Dedifferentiated amniotic fluid mesenchymal stem cell (primary cell): Measurements from ENCODE around the gene IKZF4.
"Not testable (repeated sequence)": the region's sequence is repeated elsewhere in the genome, so short reads cannot be mapped to it uniquely, and the experiment has no call there.

ENCODE experiments used
- DNase-seq: peaks from one replicate; pipeline ENCODE4 v3.0.0-alpha.2; 2016; ENCODE audit errors: extremely low spot score

Gene IKZF4

DNA sequence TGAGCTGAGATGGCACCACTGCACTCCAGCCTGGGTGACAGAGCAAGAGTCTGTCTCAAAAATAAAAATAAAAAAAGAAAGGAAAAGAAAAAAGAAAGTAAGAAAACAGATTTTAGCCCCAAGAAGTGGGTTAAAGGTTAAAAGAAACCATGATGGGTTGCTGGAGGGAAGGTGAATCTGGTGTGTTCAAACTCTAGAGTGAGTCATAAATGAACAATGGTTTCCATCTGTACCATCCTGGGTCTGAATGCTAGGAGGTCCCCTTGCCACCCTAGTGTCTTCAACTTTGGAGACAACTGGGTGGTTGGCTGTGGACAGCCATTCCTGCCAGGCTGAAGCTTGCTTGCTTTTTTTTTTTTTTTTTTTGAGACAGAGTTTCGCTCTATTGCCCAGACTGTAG is 19.3 kb downstream of the IKZF4 start:
- DNase-seq: no peak

DNA sequence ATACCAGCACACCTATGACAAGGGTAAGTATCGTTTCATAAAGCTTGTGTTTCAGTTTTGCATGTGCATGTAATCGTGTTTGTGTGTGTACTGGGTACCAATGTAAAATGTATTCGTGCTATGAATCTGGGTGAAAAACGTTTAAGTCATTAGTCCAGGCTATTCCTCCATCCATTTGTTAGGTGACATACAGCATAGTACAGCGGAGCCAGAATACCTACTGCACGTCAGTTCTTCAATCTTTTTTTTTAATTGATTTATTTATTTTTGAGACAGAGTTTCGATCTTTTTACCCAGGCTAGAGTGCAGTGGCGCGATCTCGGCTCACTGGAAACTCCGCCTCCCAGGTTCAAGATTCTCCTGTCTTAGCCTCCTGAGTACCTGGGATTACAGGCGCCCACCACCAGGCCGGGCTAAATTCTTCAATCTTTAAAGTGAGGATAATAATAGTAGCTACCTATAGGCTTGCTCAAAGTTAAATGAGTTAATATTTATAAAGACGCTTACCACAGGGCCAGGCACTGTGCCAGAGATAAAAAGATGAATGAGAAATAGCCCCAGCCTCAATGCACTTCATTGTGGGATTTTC is 20.2 kb downstream of the IKZF4 start:
- DNase-seq: no peak

DNA sequence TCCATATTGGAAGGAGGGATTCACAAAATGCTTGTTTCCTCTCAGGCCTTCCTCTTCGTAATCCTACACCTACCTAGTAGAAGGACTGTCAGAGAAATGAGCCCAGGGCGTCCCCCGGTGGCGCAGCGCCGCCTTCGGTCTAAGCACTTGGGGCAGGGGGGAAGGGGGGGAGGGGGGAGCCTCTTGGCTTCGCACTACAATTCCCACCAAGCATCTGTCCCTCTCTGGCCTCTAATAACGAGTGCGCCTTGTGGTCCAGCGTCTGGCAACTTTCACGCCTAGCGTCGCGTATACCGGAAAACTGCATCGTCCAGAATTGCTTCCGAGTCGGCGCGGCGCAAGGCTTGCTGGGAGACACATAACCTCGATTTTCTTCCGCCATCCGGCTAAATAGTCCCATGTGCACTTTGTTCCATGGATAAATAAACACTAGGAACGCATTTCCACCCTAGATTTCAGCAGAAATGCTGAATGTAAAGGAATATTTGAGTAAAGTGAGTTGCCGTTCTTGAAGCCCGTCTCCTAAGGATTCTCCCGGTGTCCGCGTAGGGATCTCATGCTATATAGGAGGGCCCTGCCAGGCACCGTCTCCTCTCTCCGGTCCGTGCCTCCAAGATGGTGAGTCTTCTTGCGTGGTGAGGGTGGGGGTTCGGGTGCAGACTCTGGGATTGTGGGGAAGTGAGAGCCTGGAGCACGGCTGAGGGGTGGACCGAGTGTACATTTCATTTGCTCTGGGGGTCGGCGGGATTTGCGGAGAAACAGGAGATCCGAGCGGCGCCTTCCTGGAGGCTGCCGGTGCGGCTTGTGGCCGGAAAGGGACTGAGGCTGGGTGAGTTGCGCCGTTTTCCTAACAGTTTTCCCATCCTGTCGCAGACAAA is 20.9 kb downstream of the IKZF4 start, which contains the start of gene RPS26:
TSS of gene RPS26 (plus strand) at position 367 of the 878 bp plus-strand sequence. CDS start at position 616, 249 bp downstream.
- peak; percentile 99 for DNase-seq

DNA sequence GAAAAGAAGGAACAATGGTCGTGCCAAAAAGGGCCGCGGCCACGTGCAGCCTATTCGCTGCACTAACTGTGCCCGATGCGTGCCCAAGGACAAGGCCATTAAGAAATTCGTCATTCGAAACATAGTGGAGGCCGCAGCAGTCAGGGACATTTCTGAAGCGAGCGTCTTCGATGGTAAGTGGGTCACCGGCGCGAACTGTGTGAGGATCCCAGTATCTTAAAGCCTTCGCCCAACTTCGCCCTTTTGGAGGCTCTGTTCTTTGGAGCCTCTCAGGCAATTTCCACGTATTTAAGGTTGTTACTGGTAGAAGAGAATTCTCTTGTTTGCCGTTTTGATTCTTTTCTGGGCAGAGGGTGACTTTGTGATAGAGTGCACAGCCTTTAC is 21.6 kb downstream of the IKZF4 start:
- not testable (repeated sequence) for DNase-seq

DNA sequence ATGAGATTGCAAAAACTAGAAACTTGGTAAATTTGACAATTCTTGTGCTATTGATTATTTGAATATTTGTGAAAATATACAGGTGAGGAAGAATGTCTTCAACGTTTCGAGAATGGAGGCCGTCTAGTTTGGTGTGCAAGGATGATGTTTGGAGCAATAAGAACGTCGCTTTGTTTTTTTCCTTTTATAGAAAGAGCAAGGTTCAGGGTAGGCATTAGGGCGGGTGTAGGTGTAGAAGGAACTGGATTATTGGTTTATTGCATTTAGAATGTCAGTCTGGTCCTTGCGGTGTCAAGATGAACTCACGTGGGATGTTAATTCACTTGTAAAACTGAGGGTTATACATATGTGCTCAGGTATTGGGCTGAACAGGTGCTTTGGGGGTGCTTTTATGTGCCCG is 22.0 kb downstream of the IKZF4 start:
- no peak for DNase-seq

DNA sequence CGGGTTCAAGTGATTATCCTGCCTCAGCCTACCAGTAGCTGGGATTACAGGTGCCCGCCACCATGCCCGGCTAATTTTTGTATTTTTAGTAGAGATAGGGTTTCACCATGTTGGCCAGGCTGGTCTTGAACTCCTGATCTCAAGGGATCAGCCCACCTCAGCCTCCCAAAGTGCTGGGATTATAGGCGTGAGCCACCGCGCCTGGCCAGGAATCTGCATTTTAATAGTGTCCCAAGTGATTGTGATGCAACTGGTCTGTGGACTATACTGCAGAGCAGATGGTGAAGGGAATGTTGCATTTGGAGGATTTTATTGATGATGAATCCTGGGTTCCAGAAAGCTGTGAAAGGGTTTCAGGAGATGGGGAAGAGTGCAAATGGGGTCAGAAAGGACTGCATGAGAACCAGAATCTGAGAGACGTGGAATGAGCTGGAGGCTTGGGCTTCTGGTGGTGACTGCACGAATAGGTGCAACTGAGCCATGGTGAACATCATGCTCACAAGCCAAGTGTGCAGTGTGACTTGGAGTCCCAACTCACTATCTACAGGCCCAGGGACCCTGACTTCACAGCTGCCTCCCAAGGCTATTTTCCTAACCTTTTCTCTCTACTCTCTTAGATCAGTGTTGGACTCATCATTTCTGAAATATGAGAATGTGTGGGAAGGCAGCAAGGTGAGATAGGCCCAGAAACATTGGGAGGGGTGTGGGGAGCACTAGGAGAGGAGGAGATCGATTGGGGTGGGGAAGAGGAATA is 25.4 kb downstream of the IKZF4 start:
- DNase-seq: no peak

DNA sequence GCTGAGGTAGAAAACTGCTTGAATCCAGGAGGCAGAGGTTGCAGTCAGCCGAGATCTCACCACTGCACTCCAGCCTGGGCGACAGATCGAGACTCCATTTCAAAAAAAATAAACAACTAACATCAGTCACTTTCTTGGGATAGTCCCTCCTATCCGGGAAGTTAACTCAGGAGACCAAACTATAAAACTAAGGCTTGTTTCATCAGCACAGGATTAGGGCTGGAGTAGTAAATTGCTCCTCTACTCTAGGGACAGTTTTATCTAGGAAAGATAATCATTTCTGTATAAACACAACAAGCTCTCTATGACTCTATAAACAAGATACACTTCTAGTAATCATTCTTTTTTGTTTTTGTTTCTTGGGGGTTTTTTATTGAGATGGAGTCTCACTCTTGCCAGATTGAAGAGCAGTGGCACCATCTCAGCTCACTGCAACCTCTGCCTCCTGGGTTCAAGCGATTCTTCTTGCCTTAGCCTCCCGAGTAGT is 32.6 kb downstream of the IKZF4 start:
- DNase-seq: no peak

DNA sequence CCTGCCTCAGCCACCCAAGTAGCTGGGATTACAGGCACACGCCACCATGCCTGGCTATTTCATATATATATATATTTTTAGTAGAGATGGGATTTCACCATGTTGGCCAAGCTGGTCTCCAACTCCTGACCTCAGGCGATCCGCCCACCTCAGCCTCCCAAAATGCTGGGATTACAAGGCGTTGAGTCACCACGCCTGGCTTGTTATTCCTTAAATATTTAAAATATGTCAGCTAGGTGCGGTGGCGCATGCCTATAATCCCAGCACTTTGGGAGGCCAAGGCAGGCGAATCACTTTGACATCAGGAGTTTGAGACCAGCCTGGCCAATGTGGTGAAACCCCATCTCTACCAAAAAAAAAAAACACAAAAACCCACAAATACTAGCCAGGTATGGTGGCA is 39.1 kb downstream of the IKZF4 start:
- DNase-seq: not testable (repeated sequence)

DNA sequence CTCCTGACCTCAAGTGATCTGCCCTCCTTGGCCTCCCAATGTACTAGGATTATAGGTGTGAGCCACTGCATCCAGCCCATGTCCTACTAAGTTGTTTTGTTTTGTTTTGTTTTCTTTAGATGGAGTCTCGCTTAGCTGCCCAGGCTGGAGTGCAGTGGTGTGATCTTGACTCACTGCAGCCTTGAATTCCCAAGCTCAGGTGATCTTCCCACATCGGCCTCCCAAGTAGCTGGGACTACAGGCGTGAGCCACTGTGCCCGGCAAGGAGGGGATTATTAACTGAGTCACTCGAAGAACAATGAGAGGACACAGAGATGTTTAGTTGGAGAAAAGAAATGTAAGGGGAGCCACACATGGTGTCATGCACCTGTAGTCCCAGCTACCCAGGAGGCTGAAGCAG is 41.1 kb downstream of the IKZF4 start:
- DNase-seq: no peak

DNA sequence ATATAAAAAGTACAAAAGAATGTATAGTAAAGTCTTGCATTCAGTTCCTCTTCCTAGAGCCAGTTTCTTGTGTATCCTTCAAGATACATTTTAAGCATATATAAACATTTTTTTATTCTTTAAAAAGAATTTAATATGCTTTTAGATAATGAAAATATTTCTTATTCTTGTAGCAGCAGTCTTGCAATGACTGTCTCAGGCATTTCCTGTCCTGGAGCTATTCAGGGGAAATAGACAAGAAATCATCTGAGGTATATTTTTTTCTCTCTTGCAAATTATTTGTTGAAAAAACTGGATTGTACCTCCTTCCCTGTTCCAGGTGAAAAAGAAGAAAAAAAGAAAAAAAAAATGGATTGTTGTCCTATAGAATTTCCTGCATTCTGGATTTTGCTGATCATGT is 42.2 kb downstream of the IKZF4 start:
- no peak for DNase-seq

DNA sequence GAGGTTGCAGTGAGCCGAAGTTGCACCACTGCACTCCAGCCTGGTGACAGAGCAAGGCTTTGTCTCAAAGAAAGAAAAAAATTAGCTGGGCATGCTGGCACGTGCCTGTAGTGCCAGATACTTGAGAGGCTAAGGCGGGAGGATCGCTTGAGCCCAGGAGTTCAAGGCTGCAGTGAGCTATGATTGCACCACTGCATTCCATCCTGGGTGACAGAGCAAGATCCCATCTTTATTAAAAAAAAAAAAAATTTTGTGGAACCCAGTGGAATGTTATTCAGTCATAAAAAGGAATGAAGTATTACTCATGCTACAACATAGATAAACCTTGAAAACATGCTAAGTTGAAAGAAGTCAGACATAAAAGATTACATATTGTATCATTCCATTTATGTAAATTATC is 50.8 kb downstream of the IKZF4 start:
- no peak for DNase-seq

DNA sequence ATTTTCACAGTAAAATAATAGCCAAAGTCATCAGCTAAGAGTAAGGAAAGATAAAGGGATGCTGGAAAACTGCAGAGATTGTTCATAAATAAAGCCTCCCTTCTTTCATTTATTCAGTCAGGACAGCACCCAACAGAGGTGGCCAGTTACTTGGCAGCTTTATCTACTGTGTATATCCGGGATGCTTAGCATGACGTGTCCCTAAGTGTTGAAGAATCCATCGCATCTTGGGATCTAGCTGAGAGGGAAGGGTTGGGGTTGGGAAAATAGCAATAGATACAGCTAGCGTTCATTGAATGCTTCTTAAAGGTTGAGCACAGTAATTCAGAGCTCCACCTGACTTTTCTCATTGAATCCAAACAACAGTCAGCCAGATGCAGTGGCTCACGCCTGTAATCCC is 53.6 kb downstream of the IKZF4 start:
- DNase-seq: no peak

DNA sequence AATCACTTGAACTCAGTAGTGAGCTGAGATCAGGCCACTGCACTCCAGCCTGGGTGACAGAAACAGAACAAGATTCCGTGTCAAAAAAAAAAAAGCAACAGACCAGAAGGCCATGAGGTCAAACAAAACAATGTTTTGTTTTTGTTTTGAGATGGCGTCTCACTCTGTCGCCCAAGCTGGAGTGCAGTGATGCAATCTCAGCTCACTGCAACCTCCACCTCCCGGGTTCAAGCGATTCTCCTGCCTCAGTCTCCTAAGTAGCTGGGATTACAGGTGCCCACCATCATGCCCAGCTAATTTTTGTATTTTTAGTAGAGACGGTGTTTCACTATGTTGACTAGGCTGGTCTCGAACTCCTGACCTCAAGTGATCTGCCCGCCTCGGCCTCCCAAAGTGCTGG is 57.1 kb downstream of the IKZF4 start:
- not testable (repeated sequence) for DNase-seq

DNA sequence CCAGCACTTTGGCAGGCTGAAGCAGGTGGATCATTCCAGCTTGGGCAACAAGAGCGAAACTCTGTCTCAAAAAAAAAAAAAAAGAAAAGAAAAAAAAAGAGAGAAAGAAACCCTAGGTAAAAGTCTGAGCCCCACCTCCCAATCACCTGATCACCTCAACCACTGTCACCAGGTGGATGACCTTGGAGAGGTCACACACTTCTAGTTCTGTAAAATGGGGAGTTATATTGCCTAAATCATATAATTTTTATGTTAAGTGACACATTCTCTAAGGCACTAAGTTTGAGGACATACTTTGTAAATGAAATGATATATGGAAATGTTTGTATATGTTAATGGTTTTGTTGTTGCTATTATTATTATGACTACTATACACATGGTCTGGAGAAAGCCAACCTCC is 57.6 kb downstream of the IKZF4 start:
- DNase-seq: no peak

DNA sequence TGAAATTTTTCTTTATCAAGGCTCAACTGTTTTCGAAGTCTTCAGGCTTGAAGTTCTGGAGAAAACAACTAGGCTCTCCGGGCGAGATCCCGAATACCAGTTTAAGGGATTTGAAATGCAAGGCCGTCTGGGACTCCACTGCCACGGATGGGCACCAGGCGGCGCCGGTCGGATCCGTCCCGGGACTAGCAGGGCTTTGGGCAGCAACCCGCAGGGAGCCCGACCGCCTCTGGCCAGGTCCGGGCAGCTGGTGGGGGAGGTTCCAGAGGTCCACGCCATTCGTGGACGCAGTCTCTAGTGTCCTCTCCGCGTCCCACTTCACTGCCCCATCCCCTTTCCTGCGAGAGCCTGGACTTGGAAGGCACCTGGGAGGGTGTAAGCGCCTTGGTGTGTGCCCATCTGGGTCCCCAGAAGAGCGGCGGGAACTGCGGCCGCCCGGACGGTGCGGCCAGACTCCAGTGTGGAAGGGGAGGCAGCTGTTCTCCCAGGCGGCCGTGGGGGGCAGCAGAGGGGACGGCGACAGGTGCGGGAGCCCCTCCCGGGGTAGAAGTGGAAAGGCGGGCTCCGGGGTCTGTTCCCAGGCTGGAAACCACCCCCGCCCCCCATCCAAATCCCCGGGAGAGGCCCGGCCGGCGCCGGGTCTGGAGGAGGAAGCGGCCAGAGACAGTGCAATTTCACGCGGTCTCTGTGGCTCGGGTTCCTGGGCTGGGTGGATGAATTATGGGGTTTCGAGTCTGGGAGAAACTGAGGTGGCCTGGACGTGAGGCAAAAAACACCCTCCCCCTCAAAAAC is 58.3 kb downstream of the IKZF4 start:
- DNase-seq: peak; percentile 85

DNA sequence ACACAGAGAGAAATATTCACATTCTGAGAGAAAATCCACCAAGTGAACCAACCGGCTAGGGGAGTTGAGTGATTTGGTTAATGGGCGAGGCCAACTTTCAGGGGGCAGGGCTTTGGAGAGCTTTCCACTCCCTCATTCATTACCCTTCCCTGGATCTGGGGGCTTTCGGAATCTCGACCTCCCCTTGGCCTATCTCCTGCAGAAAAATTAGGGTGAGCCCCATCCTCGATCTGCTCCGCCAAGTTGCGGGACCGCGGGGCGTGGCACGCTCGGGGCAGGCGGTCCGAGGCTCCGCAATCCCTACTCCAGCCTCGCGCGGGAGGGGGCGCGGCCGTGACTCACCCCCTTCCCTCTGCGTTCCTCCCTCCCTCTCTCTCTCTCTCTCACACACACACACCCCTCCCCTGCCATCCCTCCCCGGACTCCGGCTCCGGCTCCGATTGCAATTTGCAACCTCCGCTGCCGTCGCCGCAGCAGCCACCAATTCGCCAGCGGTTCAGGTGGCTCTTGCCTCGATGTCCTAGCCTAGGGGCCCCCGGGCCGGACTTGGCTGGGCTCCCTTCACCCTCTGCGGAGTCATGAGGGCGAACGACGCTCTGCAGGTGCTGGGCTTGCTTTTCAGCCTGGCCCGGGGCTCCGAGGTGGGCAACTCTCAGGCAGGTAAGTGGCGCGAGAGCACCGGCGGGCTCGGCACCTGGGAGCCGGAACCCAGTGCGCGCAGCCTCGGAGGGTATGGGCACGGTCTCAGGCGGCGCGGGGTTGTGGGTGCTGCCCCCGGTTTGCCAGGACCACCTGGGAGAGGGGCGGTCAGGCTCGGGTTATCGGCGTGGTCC is 59.1 kb downstream of the IKZF4 start, which contains the start of gene ERBB3:
TSS of gene ERBB3 (plus strand) at position 443 of the 833 bp plus-strand sequence. CDS start at position 579, 136 bp downstream.
- DNase-seq: peak; percentile 68

DNA sequence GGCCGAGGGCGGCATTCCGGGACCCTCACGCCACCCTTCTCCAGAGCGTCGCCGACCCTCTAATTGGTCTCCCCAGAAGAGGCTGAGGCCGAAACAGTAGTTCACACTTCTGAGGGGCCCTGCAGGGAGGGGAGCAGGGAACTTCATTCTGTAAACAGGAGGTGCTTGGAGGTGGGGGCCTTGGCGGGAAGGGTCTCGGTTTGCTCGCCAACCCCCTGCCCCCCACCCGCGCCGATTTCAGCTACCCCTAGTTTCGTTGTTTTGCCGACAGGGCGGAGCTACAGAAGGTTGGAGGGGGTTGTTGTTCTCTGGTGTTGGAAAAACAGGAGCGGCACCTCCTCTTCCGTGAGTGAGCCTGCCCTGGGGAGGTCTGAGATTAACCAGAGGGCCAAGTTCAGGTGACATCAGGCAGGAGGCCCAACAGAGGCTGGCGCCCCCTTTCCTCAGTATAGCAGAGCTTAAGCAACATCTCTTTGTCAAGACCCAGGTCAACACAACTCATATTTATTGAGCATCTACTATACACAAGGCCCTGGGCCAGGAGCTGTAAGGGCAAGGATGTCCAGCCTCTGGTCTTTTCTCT is 59.8 kb downstream of the IKZF4 start:
- DNase-seq: no peak

DNA sequence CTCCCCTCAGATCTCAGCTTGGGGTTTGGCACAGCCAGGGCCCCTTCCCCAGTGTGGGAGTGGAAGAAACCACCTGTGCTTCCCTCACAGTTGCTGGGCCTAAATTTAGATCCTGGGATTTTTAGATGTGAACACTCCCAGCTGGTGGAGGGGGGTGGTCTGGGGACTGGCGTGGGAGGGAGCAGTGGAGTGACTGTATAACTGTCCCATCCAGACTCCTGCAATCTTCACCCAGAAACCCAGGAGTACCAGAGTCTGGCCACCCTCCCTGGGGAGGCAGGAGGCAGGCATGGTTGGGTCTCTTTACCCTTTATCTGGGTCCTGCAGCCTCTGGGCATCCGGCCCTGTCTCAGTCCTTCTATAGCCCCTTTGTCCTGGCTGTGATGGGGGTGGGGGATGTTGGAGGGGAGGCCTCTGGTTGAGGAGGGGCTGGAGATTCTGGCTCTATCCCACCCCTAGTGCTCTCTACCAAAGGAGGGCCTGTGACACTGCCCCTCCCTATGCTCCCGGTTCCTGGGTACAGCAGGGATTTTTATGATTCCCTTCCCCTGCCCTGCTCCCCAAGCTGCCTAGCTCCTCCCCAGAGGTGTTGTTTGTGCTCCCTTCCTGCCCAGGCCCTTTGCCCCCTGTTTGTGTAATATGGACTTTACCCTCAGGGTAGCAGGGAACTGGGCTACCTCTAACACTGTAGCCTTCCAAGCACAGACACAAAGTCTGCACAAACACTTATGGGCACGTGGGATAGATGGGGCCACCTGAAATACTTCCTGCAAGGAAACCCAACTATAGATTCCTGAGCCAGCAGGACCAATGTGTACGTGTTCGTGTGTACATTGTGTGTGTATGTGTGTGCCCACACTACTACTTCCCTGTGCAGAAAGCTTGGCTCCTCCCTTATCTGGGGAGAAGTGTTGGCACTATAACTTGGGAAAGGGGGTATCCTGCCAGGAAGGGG is 60.8 kb downstream of the IKZF4 start:
- no peak for DNase-seq

DNA sequence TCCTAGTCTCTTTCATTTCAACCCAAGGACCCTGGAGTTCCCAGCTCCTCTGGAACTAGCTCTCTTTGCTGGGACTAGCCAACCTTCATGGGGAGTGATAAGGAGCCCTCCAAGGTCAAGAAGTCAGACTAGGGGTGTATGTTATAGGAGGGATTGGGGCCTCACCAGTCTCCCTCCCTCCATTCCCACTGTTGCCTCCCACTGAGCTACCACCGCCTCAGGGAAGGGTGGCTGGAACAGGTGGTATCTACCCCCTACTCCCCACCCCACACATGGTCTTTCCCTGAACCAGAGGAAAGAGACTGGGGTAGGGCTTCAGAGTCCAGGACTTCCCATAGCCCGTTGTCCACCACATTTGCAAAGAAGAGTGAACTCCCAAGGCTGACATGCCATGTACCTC is 61.5 kb downstream of the IKZF4 start:
- no peak for DNase-seq
